HG02840 (cell line): ENCODE data around the gene SLC6A6.

Source experiments
- ATAC-seq: cut with Tn5 transposase; IDR thresholded peaks from one replicate; pipeline ENCODE4 v1.9.1; 2021; ENCODE audit warnings: mild to moderate bottlenecking, moderate library complexity, moderate number of reproducible peaks; ENCODE audit not compliant: unreplicated experiment, low FRiP score

The SLC6A6 gene

DNA sequence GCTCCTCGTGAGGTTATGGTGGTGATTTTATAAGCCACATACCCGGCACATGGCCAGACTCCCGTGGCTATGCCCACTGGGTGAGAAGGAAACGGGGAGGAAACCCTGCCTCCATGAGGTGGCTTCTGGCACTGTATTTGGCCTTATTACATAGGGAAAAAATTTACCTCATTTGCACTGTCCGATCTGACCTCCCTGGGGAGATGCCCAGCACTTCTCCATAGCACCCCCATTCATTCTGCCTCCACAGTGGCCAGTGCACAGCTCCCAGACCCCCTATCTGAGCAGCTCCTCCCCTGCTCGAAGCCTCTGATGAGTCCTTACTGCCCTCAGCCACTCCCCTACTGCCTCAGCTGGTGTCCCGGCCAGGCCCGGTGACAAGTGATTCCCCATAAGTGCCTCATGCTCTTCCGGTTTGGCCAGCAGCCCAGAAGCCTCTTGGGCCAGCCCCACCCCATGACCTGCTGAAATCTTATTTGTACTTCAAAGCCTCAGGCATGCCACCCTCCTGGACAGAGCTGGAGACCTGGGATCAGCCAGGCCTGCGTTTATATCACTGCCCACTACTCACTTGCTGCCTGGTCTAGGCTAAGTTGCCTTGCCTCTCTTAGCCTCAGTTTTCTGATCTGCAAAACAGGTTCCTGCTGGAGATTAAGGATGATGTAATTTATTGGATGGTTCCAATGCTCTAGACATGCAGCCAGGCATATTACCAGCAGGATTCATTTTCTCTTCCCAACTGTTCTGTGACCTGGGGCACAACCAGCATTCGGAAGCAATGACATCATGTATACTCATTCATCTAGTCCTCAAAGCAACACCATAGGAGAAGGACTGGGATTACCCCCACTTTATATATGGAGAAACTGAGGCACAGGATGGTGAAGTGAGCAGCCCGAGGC lies 30.6 kb upstream of the SLC6A6 start:
- no peak for ATAC-seq

- no peak for ATAC-seq
Measured at GRCh38 chr3:14372587-14372986, 29.8 kb upstream of the SLC6A6 start.

GRCh38 chr3:14373753-14374376 lies 28.5 kb upstream of the SLC6A6 start:
- no peak for ATAC-seq

GRCh38 chr3:14374444-14374883 lies 27.9 kb upstream of the SLC6A6 start:
- no peak for ATAC-seq

DNA sequence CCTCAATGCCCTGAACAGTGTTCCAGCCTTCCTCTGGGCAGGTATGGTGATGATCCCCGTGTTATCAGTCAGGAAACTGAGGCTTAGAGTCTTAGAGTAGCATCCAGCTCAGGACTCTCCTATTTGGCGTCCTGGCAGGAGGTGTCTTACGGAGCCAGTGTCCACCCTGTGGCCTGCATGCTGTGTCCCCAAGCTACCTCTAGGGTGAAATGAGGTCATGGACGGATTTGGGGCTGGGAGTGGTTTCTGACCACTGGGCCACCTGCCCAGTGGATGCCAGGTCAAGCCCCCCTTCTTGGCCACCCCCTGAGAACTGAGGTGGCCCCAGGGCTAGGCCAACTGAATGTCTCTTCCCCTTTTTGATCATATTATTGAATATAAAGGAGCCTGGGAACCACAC lies 27.2 kb upstream of the SLC6A6 start:
- ATAC-seq, result no peak

DNA sequence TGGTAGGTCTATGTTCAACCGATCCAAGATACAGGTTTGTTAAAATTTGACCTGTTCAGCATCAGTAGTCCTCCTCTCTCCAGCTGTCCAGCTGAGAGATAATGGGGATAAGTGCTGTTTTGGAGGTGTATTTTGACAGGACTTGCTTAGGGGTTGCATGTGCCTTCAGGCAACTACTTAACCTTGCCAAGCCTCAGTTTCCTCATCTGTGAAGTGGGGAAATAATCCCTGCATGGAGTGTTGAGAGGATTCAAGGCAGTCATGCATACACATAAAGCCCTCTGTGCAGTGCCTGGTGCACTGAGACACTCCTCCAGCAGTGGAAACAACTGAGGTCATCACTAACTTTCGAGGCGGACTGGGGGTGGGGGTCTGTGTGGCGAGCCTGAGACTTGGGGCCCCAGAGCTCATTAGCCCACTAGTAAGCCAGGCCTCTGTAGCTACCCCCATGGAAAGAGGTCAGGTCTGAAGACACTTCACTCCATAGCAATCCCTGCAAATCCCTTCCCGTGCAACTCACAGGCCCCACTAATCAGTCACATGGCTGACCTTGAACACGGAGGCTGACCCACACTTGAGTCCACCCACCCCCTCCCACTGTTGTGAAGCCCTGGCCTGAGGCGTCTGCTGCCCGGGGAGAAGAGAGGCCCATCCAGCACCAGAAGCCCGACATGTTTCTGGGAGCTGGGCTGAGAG lies 25.9 kb upstream of the SLC6A6 start:
- ATAC-seq, result no peak

- no peak for ATAC-seq
Measured at GRCh38 chr3:14377044-14377837, 25.2 kb upstream of the SLC6A6 start.

GRCh38 chr3:14377838-14378169 lies 24.6 kb upstream of the SLC6A6 start:
- ATAC-seq, result no peak

GRCh38 chr3:14378415-14378814 lies 24.0 kb upstream of the SLC6A6 start:
- no peak for ATAC-seq

DNA sequence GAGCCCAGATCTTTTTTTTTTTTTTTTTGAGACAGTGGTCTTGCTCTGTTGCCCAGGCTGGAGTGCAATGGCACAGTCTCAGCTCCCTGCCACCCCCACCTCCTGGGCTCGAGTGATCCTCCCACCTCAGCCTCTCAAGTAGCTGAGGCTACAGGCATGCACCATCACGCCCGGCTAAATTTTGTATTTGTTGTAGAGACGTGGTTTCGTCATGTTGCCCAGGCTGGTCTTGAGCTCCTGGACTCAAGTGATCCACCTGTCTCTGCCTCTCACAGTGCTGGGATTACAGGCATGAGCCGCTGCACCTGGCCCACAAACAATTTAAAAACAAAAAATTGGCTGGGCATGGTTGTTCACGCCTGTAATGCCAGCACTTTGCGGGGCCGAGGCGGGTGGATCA lies 22.6 kb upstream of the SLC6A6 start:
- ATAC-seq, result no peak

GRCh38 chr3:14386254-14386653 lies 16.2 kb upstream of the SLC6A6 start:
- ATAC-seq, result no peak

DNA sequence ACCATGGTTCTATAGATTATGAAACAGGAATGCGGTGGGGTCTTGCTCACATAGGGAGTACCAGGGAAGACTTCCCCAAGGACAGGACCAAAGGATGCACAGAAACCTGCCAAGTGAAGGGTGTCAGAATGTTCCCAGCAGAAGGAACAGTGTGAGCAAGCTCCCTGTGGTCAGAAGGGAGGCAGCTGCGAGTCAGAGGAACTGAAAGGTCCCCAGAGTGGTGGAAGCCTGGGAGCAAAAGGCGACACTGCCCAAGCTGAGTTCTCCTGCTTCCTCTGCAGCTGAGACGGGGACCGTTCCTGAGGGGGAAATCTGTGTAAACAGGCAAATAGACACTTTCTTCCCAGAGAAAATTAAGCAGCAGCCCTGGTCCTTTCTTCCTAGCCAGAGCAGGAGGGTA lies 14.2 kb upstream of the SLC6A6 start:
- ATAC-seq, result no peak

DNA sequence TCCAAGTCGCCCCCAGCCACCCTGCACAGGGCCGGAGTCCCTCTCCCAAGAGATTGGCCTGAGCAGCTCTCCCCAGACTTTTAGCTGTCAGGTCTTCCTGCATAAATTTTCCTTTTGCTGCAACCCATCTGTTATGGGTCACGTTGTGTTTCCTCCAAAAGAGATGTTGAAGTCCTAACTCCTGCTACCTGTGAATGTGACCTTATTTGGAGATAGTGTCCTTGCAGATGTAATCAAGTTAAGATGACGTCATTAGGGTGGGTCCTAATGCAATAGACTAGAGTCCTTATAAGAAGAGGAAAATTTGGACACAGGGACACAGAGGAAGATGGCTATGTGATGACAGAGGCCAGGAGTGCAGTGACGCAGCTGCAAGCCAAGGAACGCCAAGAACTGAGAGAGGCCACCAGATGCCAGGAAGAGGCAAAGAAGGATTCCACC lies 13.2 kb upstream of the SLC6A6 start:
- no peak for ATAC-seq

GRCh38 chr3:14389716-14390115 lies 12.7 kb upstream of the SLC6A6 start:
- no peak for ATAC-seq

DNA sequence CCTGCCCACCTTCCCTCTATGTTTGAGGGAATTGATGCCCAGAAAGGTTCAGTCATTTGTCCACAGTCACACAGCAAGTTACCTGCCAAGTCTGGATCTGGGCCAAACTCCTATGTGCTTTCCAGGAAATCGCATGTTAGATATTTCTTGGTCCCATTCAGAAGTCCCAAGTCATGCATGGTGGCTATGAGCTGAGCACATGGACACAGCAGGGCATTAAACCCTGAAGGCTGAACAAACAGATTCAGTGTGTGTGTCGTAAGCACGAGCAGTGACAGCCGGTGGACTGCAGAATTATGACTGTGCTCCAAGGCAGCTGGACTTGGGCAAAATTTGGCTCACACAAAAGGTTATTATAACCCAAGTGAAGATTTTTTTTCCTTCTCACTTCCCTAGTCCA lies 11.4 kb upstream of the SLC6A6 start:
- ATAC-seq, result no peak

- no peak for ATAC-seq
Measured at GRCh38 chr3:14392231-14392630, 10.2 kb upstream of the SLC6A6 start.

DNA sequence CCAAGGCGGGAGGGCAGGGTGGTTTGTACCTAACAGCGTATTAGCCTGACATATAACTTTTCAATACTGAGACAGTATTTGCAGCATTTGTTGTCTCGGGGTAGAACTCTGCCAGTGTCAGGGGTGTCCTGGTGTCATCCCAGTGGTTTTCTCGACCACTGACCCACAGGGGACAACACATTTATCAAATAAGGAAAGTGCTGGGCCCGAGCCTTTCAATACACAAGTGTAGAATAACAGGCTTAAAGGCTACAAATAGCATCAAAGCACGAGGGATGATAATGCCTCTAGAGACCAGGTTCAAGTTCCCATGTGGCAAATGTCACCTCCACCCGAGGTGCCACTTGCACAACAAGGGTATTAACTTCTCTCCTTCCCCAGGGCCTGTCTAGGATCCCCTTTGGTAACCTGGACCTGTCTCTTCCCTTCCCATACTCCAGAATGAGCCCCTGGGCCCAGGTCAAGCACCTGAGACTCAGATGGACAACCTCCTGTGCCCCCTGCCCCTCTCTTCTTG lies 9.5 kb upstream of the SLC6A6 start:
- ATAC-seq, result no peak

- no peak for ATAC-seq
Measured at GRCh38 chr3:14393440-14394106, 8.8 kb upstream of the SLC6A6 start.

GRCh38 chr3:14396031-14396692 lies 6.2 kb upstream of the SLC6A6 start:
- no peak for ATAC-seq
